A549 (cell line): ENCODE measurements around the gene PATE2. TPM values are rescaled to one million over a fixed set of nuclear protein-coding genes. Genes with fewer than 3 reads are reported as not detected.

Experiments used
- ATAC-seq, 2 experiments: fragments of 200-7000 bp in 1 of 2; fragments of >200 bp in 1 of 2; cut with Nextera tagmentation in 1 of 2; cut with Tn5 transposase in 1 of 2; 3 replicates each; pipeline versions ENCODE4 v1.8.0 to v1.9.1; 2018 to 2020; ENCODE audit warnings: mild to moderate bottlenecking in 1 of 2, moderate library complexity in 1 of 2
- CTCF ChIA-PET: fragments of 300-600 bp; sonication (Branson Sonifier 250); formaldehyde crosslinking; extraction: SDS; loops from one replicate; lab custom pipeline; 2021; ENCODE audit warnings: antibody characterized with exemption, inconsistent platforms; lab: Yijun Ruan, JAX
- POLR2A ChIA-PET: fragments of 350-600 bp; formaldehyde crosslinking; extraction: SDS; loops from one replicate; lab custom pipeline; 2021; ENCODE audit warnings: antibody characterized with exemption, inconsistent platforms; lab: Yijun Ruan, JAX
- DNase-seq, 2 experiments: peaks; one replicate each; pipeline versions ENCODE4 v3.0.0 to v3.0.0-alpha.2; 2011 to 2016; ENCODE audit warnings: low read depth in 1 of 2, low spot score in 1 of 2
- FAIRE-seq: peaks from 2 replicates; lab custom pipeline; 2011; peaks lifted over from hg19 to GRCh38; lab: Jason Lieb, UNC
- H3K27ac ChIP-seq, 2 experiments: fragments of >200 bp; sonication (Bioruptor Twin); formaldehyde crosslinking; 3 replicates each; pipeline ENCODE4 v1.5.1; 2016 to 2017
- H3K4me1 ChIP-seq: fragments of >200 bp; sonication (Bioruptor Twin); formaldehyde crosslinking; 3 replicates; pipeline ENCODE4 v1.6.1; 2016
- H3K4me2 ChIP-seq: fragments of >200 bp; sonication (Bioruptor Twin); formaldehyde crosslinking; 3 replicates; pipeline ENCODE4 v1.6.1; 2016
- H3K4me3 ChIP-seq: fragments of >200 bp; sonication (Bioruptor Twin); formaldehyde crosslinking; 3 replicates; pipeline ENCODE4 v1.5.1; 2016
- H3K9me3 ChIP-seq: fragments of >200 bp; sonication (Bioruptor Twin); formaldehyde crosslinking; 3 replicates; pipeline ENCODE4 v1.6.1; 2016
- CEBPB ChIP-seq, 2 experiments: fragments of >200 bp in 1 of 2; sonication (Bioruptor Twin) in 1 of 2; formaldehyde crosslinking in 1 of 2; IDR thresholded peaks; 2 replicates each; pipeline ENCODE4 v1.6.1; 2012 to 2016
- EHMT2 ChIP-seq: fragments of 200-600 bp; sonication (generic); IDR thresholded peaks from 2 replicates; pipeline ENCODE4 v1.6.1; 2016; ENCODE audit warnings: antibody characterized with exemption, low read depth, mild to moderate bottlenecking, moderate library complexity
- EP300 ChIP-seq, 2 experiments: fragments of >200 bp; sonication (Bioruptor Twin); formaldehyde crosslinking; IDR thresholded peaks; 2 replicates in 1 of 2; 3 replicates in 1 of 2; pipeline ENCODE4 v1.6.1; 2016 to 2017
- ESRRA ChIP-seq: fragments of 150-350 bp; IDR thresholded peaks from 2 replicates; pipeline ENCODE4 v1.6.1; 2014; ENCODE audit warnings: mild to moderate bottlenecking, low read length, borderline replicate concordance
- HES2 ChIP-seq: fragments of >200 bp; sonication (Bioruptor Twin); formaldehyde crosslinking; IDR thresholded peaks from 2 replicates; pipeline ENCODE4 v1.6.1; 2016
- HMGXB4 ChIP-seq: fragments of 250-450 bp; sonication (Bioruptor Pico); IDR thresholded peaks from 2 replicates; pipeline ENCODE4 v1.5.0; 2021; ENCODE audit warnings: mild to moderate bottlenecking, moderate library complexity, borderline replicate concordance
- JUNB ChIP-seq: fragments of >200 bp; sonication (Bioruptor Twin); formaldehyde crosslinking; IDR thresholded peaks from 2 replicates; pipeline ENCODE4 v1.6.1; 2016
- KDM5A ChIP-seq: fragments of 200-600 bp; sonication (generic); IDR thresholded peaks from 2 replicates; pipeline ENCODE4 v1.6.1; 2016; ENCODE audit warnings: antibody characterized with exemption, mild to moderate bottlenecking
- MAFK ChIP-seq: fragments of 450-650 bp; IDR thresholded peaks from 2 replicates; pipeline ENCODE4 v1.6.1; 2014; ENCODE audit not compliant: partially characterized antibody
- NPAS2 ChIP-seq: fragments of 250-450 bp; sonication (Bioruptor Pico); IDR thresholded peaks from 2 replicates; pipeline ENCODE4 v1.8.0; 2022; ENCODE audit warnings: mild to moderate bottlenecking, moderate library complexity, borderline replicate concordance
- NR3C1 ChIP-seq: fragments of >200 bp; sonication (Bioruptor Twin); formaldehyde crosslinking; IDR thresholded peaks from 3 replicates; pipeline ENCODE4 v1.6.1; 2017
- POLR2AphosphoS2 ChIP-seq: conservative IDR thresholded peaks from 2 replicates; pipeline ENCODE4 v1.6.1; 2012; ENCODE audit warnings: low read length, improper control_type of control experiment, inconsistent platforms
- RAD21 ChIP-seq, 2 experiments: fragments of >200 bp in 1 of 2; sonication (Bioruptor Twin) in 1 of 2; formaldehyde crosslinking in 1 of 2; IDR thresholded peaks in 1 of 2; conservative IDR thresholded peaks in 1 of 2; 2 replicates in 1 of 2; 3 replicates in 1 of 2; pipeline ENCODE4 v1.6.1; 2012 to 2018; ENCODE audit warnings: inconsistent platforms in 1 of 2
- RARB ChIP-seq: fragments of 250-450 bp; sonication (Bioruptor Pico); IDR thresholded peaks from 2 replicates; pipeline ENCODE4 v1.8.0; 2021; ENCODE audit warnings: mild to moderate bottlenecking, moderate library complexity
- RCOR1 ChIP-seq: fragments of 150-350 bp; IDR thresholded peaks from 2 replicates; pipeline ENCODE4 v1.6.1; 2014; ENCODE audit warnings: antibody characterized with exemption, low read length, low read depth
- RFX5 ChIP-seq: fragments of 450-650 bp; IDR thresholded peaks from 2 replicates; pipeline ENCODE4 v1.7.1; 2014; ENCODE audit warnings: antibody characterized with exemption, mild to moderate bottlenecking, moderate library complexity
- RNF2 ChIP-seq: fragments of 200-600 bp; sonication (generic); IDR thresholded peaks from 2 replicates; pipeline ENCODE4 v1.6.1; 2016; ENCODE audit warnings: low read depth, mild to moderate bottlenecking, antibody characterized with exemption, moderate library complexity, borderline replicate concordance
- TP53 ChIP-seq: fragments of 250-450 bp; sonication (Bioruptor Pico); IDR thresholded peaks from 2 replicates; pipeline ENCODE4 v1.5.0; 2021; ENCODE audit warnings: mild to moderate bottlenecking, moderate library complexity
- WGBS: methylation state at CpG from one replicate; pipeline ENCODE4 v1.1.6; 2017; ENCODE audit errors: missing lambda C conversion rate; 5-methylcytosine and 5-hydroxymethylcytosine counted together
- polyA plus RNA-seq, 4 experiments: library from polyadenylated mRNA; depleted of rRNA in 3 of 4; stranded (reverse); fragments of >200 nt; fragmentation: RNase III in 1 of 4; extraction: RNeasy Plus Mini Kit Qiagen cat#74134 plus additional on column Dnase treatment in 1 of 4; gene quantifications; 2 replicates in 3 of 4; 3 replicates in 1 of 4; pipeline ENCODE4 v1.2.3, GENCODE V29; 2011 to 2017
- TF ChIP-seq, protein P1 (sequence below): fragments of 250-450 bp; sonication (Bioruptor Pico); IDR thresholded peaks from 2 replicates; pipeline ENCODE4 v1.5.0; 2020; ENCODE audit warnings: low read depth, mild to moderate bottlenecking, moderate library complexity
- TF ChIP-seq, protein P2 (sequence below): IDR thresholded peaks from 2 replicates; pipeline ENCODE4 v1.6.1; 2012

The PATE2 gene
- polyA plus RNA-seq, 2 of the 4 experiments (the other 2 are of a cell fraction) = 0.21 TPM; not detected in 1

GRCh38 chr11:125772834-125773505, 5.7 kb downstream of the PATE2 start:
- TF ChIP-seq RNF2 (no peak), EP300 (IDR thresholded peaks at IDR 0.05) (no peak), MAFK (no peak), NPAS2 (no peak), HMGXB4 (CRISPR knock-in tag) (no peak), RFX5 (no peak), TP53 (CRISPR knock-in tag) (no peak), KDM5A (no peak), HES2 (no peak)
- no peak overlapping the region for H3K4me3 ChIP-seq
- POLR2A ChIA-PET = no interaction called here
- no peaks in the 10 kb centered on the region for H3K4me1 ChIP-seq
- ATAC-seq (no peak), DNase-seq (no peak), FAIRE-seq (no peak)
- CTCF ChIA-PET = no interaction called here
- no peak overlapping the region for H3K4me2 ChIP-seq
- no peaks in the 10 kb centered on the region for H3K9me3 ChIP-seq
- H3K27ac ChIP-seq = no peak overlapping the region
- 12% methylated on average over 3 of the region's 3 CpGs for WGBS

DNA sequence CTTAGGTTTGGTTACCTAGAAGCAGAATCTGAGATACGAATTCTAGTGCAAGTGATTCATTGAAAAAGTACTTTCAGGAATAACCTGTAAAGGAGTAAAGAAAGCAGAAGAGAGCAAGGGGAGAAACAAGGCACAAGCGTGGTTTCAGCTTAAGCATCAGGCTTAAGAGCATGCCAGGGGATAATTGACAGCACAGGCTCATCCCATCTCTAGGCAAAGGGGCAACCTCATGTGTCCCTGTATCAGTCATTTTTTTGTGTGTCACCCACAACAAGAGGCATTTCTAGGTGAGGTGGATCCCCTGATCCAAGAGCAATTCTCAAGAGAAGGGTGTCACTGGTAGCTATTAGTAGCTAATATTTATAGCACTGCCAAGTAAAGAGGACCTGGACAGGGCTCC, 8.0 kb downstream of the PATE2 start:
- H3K4me1 ChIP-seq = no peaks in the 10 kb centered on the region
- no peak for DNase-seq
- H3K4me3 ChIP-seq = no peak overlapping the region
- TF ChIP-seq POLR2AphosphoS2 (no peak), RAD21 (conservative IDR thresholded peaks at IDR 0.05 in 1 of 2, IDR thresholded peaks at IDR 0.05 in 1 of 2) (no peak), RNF2 (no peak), ESRRA (no peak), HMGXB4 (CRISPR knock-in tag) (no peak), RARB (no peak), RCOR1 (no peak)
- ATAC-seq = no peak
- H3K4me2 ChIP-seq = no peak overlapping the region
- 2% methylated on average over 2 of the region's 2 CpGs for WGBS
- no peak overlapping the region for H3K27ac ChIP-seq
- FAIRE-seq = no peak
- ChIA-PET POLR2A (no interaction called here), CTCF (interaction anchor here (1.4 kb wide), 1 partner anchor 10 kb away, joined by 4 read pairs; no protein-coding TSS in a partner anchor)
- H3K9me3 ChIP-seq = no peaks in the 10 kb centered on the region

- H3K27ac ChIP-seq = no peak overlapping the region
- FAIRE-seq = no peak
- WGBS = 44% methylated on average over 10 of the region's 10 CpGs
- no peaks in the 10 kb centered on the region for H3K4me1 ChIP-seq
- CTCF ChIA-PET = no interaction called here
- no peak for DNase-seq
- no peak overlapping the region for H3K4me2 ChIP-seq
- ATAC-seq = no peak
- POLR2A ChIA-PET = no interaction called here
- TF ChIP-seq HMGXB4 (CRISPR knock-in tag) (no peak), ESRRA (no peak), CEBPB (IDR thresholded peaks at IDR 0.05) (no peak), NR3C1 (no peak), EHMT2 (no peak), MAFK (no peak), TP53 (CRISPR knock-in tag) (no peak), RCOR1 (no peak), KDM5A (no peak), POLR2AphosphoS2 (no peak), JUNB (no peak), RNF2 (no peak)
- TF ChIP-seq, protein P1, sequence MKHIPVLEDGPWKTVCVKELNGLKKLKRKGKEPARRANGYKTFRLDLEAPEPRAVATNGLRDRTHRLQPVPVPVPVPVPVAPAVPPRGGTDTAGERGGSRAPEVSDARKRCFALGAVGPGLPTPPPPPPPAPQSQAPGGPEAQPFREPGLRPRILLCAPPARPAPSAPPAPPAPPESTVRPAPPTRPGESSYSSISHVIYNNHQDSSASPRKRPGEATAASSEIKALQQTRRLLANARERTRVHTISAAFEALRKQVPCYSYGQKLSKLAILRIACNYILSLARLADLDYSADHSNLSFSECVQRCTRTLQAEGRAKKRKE (CRISPR knock-in tag) = no peak
- TF ChIP-seq, protein P2, sequence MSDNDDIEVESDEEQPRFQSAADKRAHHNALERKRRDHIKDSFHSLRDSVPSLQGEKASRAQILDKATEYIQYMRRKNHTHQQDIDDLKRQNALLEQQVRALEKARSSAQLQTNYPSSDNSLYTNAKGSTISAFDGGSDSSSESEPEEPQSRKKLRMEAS = no peak
- no peak overlapping the region for H3K4me3 ChIP-seq
- no peaks in the 10 kb centered on the region for H3K9me3 ChIP-seq
These were observed 10.1 kb downstream of the PATE2 start for GRCh38 chr11:125768336-125769046.
